GM18505 (cell line): ENCODE measurements around the gene RADIL.
A peak's percentile ranks its signal among the peaks of the same experiment; 100 is the strongest.
"Not testable (repeated sequence)": the region's sequence is repeated elsewhere in the genome, so short reads cannot be mapped to it uniquely, and the experiment has no call there.

Source experiments
- ATAC-seq: cut with Tn5 transposase; IDR thresholded peaks from one replicate; pipeline ENCODE4 v1.9.1; 2021; ENCODE audit not compliant: unreplicated experiment
- POLR2A ChIP-seq: IDR thresholded peaks from 4 replicates; pipeline ENCODE4 v1.6.1; 2011; ENCODE audit warnings: borderline replicate concordance; ENCODE audit not compliant: insufficient read depth, insufficient read length; ENCODE audit errors: extremely low read depth

Gene RADIL

GRCh38 chr7:4800487-4800886 lies 83.0 kb downstream of the RADIL start:
- TF ChIP-seq POLR2A: no peak
- ATAC-seq: no peak

- no peak for TF ChIP-seq POLR2A
- no peak for ATAC-seq
Observed at GRCh38 chr7:4799508-4800268, 83.8 kb downstream of the RADIL start.

GRCh38 chr7:4798706-4799235 lies 84.7 kb downstream of the RADIL start:
- ATAC-seq: no peak
- no peak for TF ChIP-seq POLR2A

GRCh38 chr7:4797858-4798705 lies 85.4 kb downstream of the RADIL start:
- peak; percentile 68 for ATAC-seq
- no peak for TF ChIP-seq POLR2A

DNA sequence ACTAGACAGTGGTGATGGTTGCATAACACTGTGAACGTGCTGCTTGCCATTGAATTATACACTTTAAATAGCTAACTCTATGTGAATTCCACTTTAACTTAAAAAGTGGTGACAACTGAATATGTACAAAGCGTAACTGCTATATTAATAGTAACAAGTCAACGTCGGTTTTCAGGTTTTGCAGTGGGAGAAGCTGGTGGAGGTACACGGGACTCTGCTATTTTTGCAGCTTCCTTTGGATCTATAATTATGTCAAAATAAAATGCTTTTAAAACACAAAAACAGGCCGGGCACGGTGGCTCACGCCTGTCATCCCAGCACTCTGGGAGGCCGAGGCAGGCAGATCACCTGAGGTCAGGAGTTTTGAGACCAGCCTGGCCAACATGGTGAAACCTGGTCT lies 87.1 kb downstream of the RADIL start:
- TF ChIP-seq POLR2A: no peak
- ATAC-seq: no peak

DNA sequence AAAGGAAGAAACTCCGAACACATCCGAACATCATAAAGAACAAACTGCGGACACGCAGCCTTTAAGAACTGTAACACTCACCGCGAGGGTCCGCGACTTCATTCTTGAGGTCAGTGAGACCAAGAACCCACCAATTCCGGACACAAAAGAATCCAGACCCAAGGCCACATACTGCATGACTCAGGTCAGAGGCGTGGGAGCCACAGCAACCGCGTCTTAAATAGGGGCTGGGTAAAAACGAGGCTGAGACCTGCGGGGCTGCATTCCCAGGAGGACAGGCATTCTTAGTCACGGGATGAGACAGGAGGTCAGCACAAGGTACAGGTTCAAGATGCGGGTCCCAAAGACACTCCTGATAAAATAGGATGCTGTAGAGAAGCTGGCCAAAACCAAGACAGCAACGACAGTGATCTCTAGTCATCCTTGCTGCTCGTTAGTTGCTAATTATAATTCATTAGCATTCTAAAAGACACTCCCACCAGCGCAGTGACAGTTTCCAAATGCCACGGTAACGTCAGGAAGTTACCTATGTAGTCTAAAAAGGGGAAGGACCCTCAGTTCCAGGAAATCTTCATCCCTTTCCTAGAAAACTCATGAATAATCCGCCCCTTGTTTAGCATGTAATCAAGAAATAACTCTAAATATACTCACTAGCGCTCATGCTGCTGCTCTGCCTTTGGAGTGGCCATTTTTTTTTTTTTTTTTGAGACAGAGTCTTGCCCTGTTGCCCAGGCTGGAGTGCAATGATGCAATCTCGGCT lies 88.7 kb downstream of the RADIL start:
- TF ChIP-seq POLR2A: no peak
- no peak for ATAC-seq

DNA sequence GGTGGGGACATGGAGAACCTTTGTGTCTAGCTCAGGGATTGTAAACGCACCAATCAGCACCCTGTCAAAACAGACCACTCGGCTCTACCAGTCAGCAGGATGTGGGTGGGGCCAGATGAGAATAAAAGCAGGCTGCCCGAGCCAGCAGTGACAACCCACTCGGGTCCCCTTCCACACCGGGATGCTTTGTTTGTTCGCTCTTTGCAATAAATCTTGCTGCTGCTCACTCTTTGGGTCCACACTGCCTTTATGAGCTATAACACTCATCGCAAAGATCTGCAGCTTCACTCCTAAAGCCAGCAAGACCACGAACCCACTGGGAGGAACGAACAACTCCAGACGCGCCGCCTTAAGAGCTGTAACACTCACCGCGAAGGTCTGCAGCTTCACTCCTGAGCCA lies 89.3 kb downstream of the RADIL start:
- ATAC-seq: not testable (repeated sequence)

DNA sequence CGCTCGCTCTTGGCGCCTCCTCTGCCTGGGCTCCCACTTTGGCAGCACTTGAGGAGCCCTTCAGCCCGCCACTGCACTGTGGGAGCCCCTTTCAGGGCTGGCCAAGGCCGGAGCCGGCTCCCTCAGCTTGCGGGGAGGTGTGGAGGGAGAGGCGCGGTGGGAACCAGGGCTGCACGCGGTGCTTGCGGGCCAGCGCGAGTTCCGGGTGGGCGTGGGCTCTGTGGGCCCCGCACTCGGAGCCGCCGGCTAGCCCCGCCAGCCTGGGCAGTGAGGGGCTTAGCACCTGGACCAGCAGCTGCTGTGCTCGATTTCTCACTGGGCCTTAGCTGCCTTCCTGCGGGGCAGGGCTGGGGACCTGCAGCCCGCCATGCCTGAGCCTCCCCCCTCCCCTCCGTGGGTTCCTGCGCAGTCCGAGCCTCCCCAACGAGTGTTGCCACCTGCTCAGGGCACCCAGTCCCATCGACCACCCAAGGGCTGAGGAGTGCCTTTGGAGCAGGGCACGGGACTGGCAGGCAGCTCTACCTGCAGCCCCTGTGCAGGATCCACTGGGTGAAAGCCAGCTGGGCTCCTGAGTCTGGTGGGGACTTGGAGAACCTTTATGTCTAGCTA lies 90.0 kb downstream of the RADIL start:
- not testable (repeated sequence) for ATAC-seq

- no peak for TF ChIP-seq POLR2A
- ATAC-seq: peak; percentile 19
Observed at GRCh38 chr7:4792537-4793126, 90.9 kb downstream of the RADIL start.

DNA sequence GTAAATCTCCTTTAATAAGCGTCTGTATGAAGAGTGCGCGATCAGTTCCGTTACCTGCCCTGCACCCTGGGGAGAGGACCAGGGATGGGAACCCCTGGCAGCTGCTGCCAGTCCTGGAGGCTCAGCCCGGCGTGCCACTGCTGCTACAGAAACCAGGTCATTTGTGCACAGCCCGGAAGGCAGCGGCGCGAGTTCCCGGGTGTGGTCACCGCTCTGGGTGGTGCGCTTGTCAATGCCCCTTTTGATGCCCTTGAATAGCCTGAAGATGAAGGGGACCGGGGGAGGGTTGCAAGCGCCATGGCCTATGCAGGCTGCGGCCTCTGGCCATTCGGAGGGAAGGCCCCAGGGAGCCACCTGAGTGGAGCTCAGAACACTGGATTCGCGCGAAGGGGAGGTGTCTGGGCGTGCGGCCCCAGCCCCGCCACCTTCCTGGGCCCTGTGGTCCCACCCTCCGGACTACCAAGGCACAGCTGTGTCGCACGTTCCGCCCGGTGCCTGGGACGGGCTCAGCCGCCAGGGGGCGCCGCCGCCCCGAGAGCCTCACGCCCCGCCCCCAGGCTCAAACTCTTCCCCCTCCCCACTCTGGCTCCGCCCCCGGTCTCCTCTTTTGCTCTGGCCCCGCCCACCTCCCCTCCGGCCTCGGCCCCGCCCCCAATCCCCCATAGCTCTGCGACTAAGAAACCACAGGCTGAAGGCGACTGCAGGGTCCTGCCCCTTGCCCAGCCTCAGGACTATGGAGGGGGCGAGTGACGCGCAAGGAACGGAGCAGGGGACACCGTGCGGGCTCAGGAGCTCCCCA lies 91.6 kb downstream of the RADIL start:
- TF ChIP-seq POLR2A: no peak
- peak; percentile 41 for ATAC-seq

GRCh38 chr7:4791101-4791737 lies 92.3 kb downstream of the RADIL start:
- no peak for TF ChIP-seq POLR2A
- no peak for ATAC-seq
